HL-60 (cell line): Measurements from ENCODE around the gene ALS2CL.

Source experiments
- CTCF ChIP-seq: IDR thresholded peaks from one replicate; pipeline ENCODE4 v1.5.1; 2011; ENCODE audit warnings: low read length, control low read depth, inconsistent platforms; ENCODE audit not compliant: insufficient read depth
- GABPA ChIP-seq: IDR thresholded peaks from 2 replicates; pipeline ENCODE4 v1.6.1; 2012; ENCODE audit warnings: low read depth
- POLR2AphosphoS5 ChIP-seq: IDR thresholded peaks from 2 replicates; pipeline ENCODE4 v1.6.1; 2012; ENCODE audit warnings: low read depth
- SPI1 ChIP-seq: IDR thresholded peaks from 2 replicates; pipeline ENCODE4 v1.6.1; 2012; ENCODE audit warnings: low read depth, mild to moderate bottlenecking, borderline replicate concordance
- TF ChIP-seq, protein P1 (sequence below): IDR thresholded peaks from 2 replicates; pipeline ENCODE4 v1.6.1; 2012; ENCODE audit warnings: low read depth; ENCODE audit not compliant: insufficient replicate concordance

DNA sequence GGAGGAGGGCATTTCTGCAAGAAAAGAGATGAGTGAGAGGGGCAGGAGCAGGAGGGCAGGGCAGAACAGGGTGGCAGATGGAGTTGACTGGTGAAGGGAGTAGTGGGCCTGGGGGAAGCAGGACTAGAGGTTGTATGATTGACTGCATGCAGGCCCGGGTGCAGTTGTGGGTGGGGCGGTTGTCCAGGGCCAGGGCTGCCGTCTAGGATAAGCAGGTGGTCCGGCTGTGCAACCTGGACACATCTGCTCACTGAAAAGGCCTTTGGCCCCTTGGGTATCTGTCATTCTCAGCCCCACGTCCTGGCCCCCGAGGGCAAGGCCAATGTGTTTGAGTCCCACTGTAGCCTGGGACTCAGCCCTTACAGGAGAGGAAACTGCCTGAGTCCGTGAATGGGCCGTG, 25.4 kb downstream of the ALS2CL start:
- TF ChIP-seq SPI1 (no peak), CTCF (no peak), POLR2AphosphoS5 (no peak), GABPA (no peak)
- TF ChIP-seq, protein P1, sequence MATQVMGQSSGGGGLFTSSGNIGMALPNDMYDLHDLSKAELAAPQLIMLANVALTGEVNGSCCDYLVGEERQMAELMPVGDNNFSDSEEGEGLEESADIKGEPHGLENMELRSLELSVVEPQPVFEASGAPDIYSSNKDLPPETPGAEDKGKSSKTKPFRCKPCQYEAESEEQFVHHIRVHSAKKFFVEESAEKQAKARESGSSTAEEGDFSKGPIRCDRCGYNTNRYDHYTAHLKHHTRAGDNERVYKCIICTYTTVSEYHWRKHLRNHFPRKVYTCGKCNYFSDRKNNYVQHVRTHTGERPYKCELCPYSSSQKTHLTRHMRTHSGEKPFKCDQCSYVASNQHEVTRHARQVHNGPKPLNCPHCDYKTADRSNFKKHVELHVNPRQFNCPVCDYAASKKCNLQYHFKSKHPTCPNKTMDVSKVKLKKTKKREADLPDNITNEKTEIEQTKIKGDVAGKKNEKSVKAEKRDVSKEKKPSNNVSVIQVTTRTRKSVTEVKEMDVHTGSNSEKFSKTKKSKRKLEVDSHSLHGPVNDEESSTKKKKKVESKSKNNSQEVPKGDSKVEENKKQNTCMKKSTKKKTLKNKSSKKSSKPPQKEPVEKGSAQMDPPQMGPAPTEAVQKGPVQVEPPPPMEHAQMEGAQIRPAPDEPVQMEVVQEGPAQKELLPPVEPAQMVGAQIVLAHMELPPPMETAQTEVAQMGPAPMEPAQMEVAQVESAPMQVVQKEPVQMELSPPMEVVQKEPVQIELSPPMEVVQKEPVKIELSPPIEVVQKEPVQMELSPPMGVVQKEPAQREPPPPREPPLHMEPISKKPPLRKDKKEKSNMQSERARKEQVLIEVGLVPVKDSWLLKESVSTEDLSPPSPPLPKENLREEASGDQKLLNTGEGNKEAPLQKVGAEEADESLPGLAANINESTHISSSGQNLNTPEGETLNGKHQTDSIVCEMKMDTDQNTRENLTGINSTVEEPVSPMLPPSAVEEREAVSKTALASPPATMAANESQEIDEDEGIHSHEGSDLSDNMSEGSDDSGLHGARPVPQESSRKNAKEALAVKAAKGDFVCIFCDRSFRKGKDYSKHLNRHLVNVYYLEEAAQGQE, result no peak
